GM13976 (cell line): ENCODE measurements around the gene CCNC.

Source experiments
- DNase-seq: peaks from one replicate; pipeline ENCODE4 v3.0.0; 2012; ENCODE audit warnings: low spot score
- in situ Hi-C: fragments of 300-500 bp; cut with MboI; formaldehyde crosslinking; loops from one replicate; pipeline ENCODE4 v1.12.0; 2022; ENCODE audit warnings: low sequenced_read_pairs, mixed read lengths, inconsistent platforms; ENCODE audit not compliant: unreplicated experiment
- TF ChIP-seq, protein P1 (sequence below): IDR thresholded peaks from 2 replicates; pipeline ENCODE4 v1.5.1; 2012; ENCODE audit warnings: borderline replicate concordance, mild to moderate bottlenecking; ENCODE audit not compliant: insufficient read depth; ENCODE audit errors: extremely low read depth, missing control alignments, control extremely low read depth

The CCNC gene

DNA sequence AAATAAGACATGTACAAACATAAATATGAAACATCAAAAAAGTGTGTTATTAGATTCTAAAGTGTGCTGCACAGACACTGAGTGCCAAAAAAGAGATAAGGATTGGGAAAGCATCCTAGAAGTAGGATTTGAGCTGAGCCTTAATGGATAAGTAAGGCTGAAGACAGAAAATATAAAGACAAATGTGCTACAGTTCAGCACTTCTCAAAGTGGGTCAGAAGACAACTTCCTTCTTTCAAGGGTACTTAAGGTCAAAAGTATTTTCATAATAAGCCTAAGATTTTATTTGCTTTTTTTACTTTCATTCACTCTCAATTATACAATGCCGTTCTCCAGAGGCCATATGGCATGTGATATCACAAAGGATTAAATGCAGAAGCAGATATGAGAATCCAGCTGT lies 70.0 kb downstream of the CCNC start:
- in situ Hi-C loops: no loop called here
- no peak for DNase-seq
- TF ChIP-seq, protein P1, sequence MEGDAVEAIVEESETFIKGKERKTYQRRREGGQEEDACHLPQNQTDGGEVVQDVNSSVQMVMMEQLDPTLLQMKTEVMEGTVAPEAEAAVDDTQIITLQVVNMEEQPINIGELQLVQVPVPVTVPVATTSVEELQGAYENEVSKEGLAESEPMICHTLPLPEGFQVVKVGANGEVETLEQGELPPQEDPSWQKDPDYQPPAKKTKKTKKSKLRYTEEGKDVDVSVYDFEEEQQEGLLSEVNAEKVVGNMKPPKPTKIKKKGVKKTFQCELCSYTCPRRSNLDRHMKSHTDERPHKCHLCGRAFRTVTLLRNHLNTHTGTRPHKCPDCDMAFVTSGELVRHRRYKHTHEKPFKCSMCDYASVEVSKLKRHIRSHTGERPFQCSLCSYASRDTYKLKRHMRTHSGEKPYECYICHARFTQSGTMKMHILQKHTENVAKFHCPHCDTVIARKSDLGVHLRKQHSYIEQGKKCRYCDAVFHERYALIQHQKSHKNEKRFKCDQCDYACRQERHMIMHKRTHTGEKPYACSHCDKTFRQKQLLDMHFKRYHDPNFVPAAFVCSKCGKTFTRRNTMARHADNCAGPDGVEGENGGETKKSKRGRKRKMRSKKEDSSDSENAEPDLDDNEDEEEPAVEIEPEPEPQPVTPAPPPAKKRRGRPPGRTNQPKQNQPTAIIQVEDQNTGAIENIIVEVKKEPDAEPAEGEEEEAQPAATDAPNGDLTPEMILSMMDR: no peak

DNA sequence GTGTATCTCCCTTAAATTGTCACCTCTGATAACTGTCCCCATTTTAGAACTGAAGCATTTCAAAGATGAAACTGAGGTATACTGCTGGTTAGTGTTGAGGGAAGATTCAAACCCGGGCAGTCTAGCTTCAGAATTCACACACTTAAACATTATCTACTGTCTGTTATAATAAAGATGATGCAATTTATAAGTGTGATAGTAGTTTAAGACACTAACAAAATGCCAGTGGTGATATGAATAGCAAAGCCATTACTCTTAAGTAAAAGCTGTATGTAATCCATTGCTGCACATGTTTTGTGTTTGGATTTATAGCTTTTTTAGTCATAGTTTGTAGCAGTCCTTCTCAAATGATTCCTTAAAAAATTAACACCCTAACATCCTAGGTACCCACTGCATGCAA lies 73.0 kb downstream of the CCNC start:
- DNase-seq: no peak
- in situ Hi-C loops: no loop called here
- TF ChIP-seq, protein P1: no peak
